ENCODE results near the gene PTTG1IP.

PTTG1IP gene

DNA sequence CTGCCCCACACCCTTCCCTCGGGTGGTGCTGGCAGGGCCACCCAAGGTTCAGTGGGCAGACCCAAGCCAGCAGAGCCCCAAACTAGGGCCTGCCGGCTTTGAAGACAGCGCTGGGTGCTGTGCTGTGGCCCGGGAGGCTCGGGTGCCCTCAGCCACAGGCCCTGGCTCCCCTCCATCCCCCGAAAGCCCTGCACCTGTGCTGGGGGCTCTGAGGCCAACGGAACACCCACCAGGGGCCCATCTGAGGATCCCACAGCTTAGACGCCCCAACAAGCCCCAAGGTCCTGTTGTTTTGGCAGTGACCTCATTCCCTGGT lies 38.6 kb upstream of the PTTG1IP start:
- Mint-ChIP-seq H3K4me3 (peak overlapping the region; percentile 82 to 90), H3K4me1 (peaks cover 98% of the 10 kb centered on the region), H3K9me3 (no peaks in the 10 kb centered on the region), H3K27me3 (no peaks in the 10 kb centered on the region), H3K27ac (peak overlapping the region; percentile 98)
- DNase-seq (no peak), ATAC-seq (no peak)

DNA sequence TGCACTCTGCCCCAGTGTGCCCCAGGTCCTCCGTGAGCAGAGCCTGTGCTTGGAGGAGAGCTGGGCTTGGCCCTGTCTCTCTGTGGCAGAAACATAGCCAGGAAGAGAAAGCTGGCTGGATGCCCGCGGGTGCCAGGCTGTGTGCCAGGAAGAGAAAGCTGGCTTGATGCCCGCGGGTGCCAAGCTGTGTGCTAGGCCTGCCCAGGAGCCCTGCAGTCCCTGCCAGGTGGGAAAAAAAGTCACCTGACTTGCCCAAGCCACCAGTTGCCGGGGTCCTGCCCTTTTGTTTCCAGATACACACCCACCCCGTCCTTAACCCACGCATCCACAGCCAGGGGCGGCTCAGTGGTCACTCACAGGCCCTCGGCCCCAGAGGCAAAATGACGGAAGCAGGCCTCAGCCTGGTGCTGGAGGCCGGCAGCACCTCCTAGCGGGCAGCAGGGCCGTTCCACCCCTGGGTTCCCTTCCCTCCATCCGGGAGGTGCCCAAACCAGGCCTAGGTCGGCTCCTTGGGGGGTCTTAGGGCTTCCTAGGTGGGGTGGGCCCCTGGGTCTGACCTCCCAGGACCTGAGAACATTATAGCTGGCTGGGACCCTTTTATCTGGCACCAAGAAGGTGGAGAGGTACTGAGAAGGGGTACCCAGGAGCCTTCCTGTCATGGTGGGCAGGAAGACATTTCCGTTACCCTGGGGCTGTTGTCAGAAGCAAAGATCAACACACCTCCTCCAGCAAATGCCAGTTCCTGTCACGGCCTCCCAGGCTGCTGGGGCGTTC lies 38.1 kb upstream of the PTTG1IP start:
- Mint-ChIP-seq H3K27ac (peak overlapping the region; percentile 98), H3K4me3 (peak overlapping the region; percentile 82 to 90), H3K27me3 (no peaks in the 10 kb centered on the region), H3K4me1 (peaks cover 94% of the 10 kb centered on the region), H3K9me3 (no peaks in the 10 kb centered on the region)
- DNase-seq (peak; percentile 72 to 79), ATAC-seq (peak; percentile 73)

DNA sequence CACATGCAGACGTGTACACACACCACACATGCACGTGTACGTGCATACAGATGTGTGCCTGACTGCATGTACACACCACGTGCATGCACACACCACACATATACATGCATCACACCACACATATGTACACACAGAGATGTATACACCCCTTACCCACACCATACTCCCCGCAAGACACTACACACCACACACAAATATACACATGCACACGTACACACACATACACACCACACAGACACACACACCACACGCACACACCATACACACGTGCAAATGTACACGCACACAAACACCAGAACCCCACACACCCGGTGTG lies 37.5 kb upstream of the PTTG1IP start:
- DNase-seq (no peak), ATAC-seq (no peak)
- Mint-ChIP-seq H3K27me3 (no peaks in the 10 kb centered on the region), H3K9me3 (no peaks in the 10 kb centered on the region), H3K4me1 (peaks cover 94% of the 10 kb centered on the region), H3K27ac (peak overlapping the region; percentile 98), H3K4me3 (peak overlapping the region; percentile 82 to 90)

DNA sequence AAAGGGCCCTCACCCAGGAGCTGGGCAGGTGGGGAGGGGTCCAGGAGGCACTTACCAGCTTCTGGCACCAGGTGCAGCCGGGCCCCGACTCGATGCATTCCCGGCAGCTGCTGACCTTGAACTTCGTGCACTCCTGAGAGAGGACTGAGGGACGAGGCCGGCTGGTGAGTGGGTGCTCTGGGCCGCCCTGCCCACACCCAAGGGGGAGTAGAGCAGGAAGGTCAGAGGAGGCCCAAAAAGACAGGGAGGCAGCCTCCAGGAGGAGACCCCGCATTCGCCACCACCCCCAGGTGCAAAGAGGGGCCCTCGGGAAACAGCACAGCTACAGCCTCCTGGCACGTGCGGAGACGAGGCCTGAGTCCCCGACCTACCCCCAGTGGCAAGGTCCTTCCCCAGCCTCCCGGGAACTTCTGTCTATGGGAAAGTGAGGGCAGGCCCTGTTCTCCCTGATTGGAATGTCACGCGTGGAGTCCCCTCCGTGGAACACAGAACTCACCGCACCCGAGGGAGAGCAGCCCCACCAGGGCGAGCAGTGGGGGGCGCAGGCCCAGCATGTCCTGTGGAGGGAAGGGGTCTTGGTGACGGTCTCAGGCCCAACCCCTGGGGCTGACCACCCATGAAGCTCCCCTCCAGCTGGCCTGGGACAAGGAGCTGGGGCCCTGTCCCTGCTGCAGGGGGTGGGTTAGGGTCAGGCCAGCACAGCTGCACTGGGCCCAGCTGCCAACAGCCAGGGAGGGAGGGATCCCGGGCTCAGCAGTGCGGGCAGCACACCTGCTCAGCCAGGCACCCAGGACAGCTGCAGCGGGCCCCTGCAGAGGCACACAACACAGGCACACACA lies 37.0 kb upstream of the PTTG1IP start:
- Mint-ChIP-seq H3K4me3 (peak overlapping the region; percentile 82 to 90), H3K27me3 (no peaks in the 10 kb centered on the region), H3K4me1 (peaks cover 93% of the 10 kb centered on the region), H3K27ac (peak overlapping the region in 1 of 2 donors; percentile 86), H3K9me3 (no peaks in the 10 kb centered on the region)
- no peak for ATAC-seq
- DNase-seq: no peak

DNA sequence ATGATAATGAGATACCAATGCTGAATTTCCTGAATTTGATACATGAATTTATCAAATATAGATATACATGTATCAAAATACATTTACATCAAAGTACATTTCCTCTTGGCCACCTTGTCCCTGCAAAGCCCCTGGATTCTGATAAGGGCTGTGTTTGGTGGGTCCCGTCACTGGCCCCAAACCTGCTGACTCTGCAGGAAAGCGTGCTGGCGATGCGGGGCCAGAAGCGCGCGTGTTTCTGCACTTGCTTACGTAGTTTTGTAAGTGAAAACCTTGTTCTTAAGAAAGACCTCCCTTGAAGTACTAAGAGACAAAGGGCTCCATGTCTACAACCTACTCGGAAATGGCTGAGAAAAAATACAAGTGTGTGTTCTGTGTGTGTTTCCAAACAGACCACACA lies 36.2 kb upstream of the PTTG1IP start:
- ATAC-seq (no peak), DNase-seq (no peak)
- Mint-ChIP-seq H3K27me3 (no peaks in the 10 kb centered on the region), H3K9me3 (no peaks in the 10 kb centered on the region), H3K27ac (peak overlapping the region; percentile 19 to 90), H3K4me1 (peaks cover 86% of the 10 kb centered on the region), H3K4me3 (peak overlapping the region; percentile 39 to 90)

DNA sequence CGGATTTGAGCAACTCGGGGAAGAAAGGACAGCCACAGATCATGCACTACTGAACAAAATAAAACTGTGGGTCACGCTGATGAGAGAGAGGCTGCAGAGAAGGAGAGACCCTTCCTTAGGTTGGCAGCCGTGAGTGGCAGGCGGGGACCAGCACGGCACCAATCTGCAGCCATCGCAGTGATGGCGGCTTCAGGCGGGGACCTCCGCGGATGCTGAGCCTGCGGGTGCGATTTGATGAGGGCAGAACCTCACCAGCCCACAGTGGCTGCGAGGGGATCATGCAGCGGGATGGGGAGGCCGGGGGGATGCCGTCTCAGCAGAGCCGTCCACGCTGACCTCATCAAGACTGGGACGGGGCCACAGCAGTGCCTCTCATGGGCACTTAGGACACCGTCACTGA lies 35.4 kb upstream of the PTTG1IP start:
- peak overlapping the region; percentile 1 to 57 for H3K4me3 Mint-ChIP-seq
- H3K9me3 Mint-ChIP-seq: no peaks in the 10 kb centered on the region
- no peak for DNase-seq
- peaks cover 83% of the 10 kb centered on the region for H3K4me1 Mint-ChIP-seq
- no peak for ATAC-seq
- H3K27ac Mint-ChIP-seq: no peak overlapping the region
- no peaks in the 10 kb centered on the region for H3K27me3 Mint-ChIP-seq

DNA sequence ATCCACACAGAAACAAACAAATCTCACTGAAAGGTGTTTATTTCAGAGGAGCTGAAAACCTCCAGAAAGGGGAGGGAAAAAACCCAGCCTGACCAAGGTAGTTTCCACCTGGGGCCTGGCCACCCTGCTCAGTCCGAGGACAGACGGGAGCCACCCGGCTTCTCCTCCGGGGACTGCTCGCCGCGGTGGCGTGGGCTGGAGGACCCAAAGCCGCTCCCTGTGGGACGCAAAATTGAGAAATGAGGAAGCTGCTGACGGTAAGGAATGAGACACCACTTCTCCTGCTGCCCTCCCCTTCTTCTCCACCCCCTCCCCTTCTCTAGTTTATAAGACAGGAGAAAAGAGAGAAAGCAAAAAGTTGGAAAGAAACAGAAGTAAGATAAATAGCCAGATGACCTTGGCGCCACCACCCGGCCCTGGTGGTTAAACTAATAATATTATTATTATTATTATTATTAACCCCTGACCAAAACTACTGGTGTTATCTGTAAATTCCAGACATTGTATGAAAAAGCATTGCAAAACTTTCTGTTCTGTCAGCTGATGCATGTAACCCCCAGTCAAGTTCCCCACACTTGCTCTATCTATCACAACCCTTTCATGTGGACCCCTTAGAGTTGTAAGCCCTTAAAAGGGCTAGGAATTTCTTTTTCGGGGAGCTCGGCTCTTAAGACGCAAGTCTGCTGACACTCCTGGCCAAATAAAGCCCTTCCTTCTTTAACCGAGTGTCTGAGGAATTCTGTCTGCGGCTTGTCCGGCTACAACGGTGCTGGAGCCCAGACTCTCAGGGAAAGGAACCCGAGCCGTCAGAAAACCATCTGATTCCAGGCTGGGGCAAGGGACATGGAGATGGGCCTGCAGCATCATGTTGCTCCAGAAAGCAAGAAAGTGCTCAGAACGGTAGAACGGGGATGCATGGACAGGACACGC lies 34.7 kb upstream of the PTTG1IP start:
- DNase-seq (no peak), ATAC-seq (no peak)
- Mint-ChIP-seq H3K4me3 (peak overlapping the region; percentile 32), H3K27me3 (no peaks in the 10 kb centered on the region), H3K27ac (peak overlapping the region; percentile 11 to 86), H3K4me1 (peaks cover 76% of the 10 kb centered on the region), H3K9me3 (no peaks in the 10 kb centered on the region)

DNA sequence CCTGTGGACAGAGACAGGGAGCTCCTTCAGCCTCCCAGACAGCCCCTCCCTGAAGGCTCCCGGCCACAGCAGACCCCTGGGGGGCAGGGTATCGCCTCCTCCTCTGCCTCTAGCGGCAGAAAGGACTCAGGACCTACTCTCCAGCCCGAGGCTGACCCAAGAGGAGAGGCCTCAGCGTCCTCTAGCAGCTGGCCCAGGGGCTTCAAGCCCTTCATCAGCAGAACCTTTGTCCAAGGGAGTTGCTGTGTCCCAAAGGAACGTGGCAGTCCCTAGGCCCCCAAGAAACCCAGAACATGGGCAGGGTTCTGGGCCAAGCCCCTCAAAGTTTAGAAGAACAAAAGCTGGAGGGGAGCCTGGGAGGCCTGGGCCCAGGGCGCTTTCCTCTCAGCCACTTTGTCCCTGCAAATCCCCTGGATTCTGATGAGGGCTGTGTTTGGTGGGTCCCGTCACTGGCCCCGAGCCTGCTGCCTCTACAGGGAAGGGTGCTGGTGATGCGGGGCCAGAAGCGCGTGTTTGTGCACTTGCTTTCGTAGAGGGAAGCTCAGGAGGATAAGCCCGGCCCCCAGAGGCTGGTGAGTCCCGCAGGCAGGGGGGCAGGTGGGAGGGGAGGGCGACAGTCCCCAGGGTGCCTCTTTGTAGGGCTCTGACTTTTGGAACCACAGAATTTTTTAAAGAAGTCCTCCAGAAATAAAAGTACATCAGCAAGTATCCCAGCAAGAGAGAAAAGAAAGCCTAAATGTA lies 33.9 kb upstream of the PTTG1IP start:
- no peak for ATAC-seq
- no peaks in the 10 kb centered on the region for H3K27me3 Mint-ChIP-seq
- peak overlapping the region; percentile 32 for H3K4me3 Mint-ChIP-seq
- no peak for DNase-seq
- peak overlapping the region in 1 of 2 donors; percentile 86 for H3K27ac Mint-ChIP-seq
- peaks cover 74% of the 10 kb centered on the region for H3K4me1 Mint-ChIP-seq
- H3K9me3 Mint-ChIP-seq: no peaks in the 10 kb centered on the region

DNA sequence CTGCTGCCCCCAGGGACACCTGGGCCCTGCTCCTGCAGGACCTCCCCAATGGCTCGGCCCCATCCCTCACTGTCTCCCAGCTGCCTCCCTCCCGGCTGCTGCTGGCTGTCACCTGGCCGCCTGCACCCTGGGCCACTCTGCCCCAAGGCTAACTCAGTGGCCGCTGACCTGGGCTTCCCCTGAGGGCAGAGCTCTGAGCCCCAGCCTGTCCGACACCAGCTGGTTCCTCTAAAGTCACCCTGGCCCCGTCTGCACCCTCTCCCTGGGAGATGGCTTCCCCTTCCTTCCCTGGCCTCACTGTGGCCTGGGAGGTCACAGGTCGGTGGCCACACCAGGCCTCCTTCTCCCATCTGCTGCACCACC lies 32.2 kb upstream of the PTTG1IP start:
- no peak for ATAC-seq
- peak overlapping the region in 1 of 2 donors; percentile 33 for H3K27ac Mint-ChIP-seq
- no peaks in the 10 kb centered on the region for H3K9me3 Mint-ChIP-seq

DNA sequence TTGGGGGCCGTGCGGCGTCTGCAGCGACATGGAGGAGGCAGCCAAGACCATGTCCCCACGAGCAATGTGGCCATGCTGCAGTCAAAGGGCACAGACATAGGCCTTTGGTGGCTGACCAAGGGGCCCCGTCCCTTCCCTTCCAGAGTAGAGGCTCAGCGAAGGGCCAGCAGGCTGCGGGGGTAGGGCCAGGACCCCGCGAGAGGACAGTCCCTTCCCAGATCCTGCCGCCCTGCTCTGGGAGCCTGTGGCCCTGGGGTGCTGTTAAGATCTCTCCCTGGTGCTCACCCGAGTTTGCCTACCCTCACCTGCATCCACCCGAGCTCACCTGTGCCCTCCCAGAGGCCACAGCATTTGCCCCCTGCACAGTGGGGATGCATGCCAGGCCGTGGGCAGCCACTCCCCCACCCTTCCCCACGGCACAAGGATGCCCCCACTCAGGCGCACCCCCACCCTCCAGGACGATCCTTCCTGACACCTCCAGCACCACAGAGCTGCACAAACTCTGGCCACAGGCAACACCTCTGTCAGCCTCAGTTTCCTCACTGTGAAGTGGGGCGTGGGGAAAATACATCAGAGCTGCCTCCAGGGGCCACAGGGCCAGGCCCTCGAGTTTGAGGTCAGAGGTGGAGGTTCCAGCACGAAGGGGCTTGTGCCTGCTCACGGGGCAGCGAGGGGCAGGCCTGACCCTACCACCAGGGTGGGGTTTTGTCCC lies 31.7 kb upstream of the PTTG1IP start:
- no peaks in the 10 kb centered on the region for H3K27me3 Mint-ChIP-seq
- H3K27ac Mint-ChIP-seq: no peak overlapping the region
- no peak overlapping the region for H3K4me3 Mint-ChIP-seq

More for the DNA sequence above, 32.2 kb upstream of the PTTG1IP start:
- DNase-seq: no peak
- no peak overlapping the region for H3K4me3 Mint-ChIP-seq
- peaks cover 57% of the 10 kb centered on the region for H3K4me1 Mint-ChIP-seq
- H3K27me3 Mint-ChIP-seq: no peaks in the 10 kb centered on the region

DNA sequence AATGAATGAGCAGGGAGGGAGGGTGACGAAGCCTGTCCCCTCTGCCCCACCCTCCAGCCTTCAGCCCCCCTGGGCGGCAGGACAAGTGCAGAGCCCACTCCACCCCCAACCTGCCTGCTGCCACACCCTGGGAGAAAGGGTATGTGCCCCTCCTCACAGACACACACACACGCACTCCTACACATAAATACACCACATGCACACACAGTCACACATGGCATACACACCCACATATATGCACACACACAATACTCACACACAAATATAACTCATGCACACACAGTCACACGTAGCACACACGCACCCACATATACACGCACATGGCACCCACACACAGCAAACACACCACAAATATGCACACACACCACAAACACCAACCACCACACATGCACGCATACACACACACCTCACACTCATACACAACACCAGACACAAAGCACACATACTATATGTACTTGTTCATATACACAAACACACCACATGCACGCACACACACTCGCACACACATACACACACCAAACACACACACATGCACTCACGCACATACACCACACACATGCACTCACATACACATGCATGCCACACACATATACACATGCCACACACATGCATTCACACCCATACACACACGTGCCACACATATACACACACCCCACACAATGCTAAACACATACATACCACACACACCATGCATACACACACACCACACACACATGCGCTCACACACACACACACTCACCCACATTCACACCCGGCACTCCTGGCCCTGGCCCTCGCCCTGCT lies 30.8 kb upstream of the PTTG1IP start:
- Mint-ChIP-seq H3K4me1 (peaks cover 43% of the 10 kb centered on the region), H3K27ac (no peak overlapping the region), H3K27me3 (no peaks in the 10 kb centered on the region), H3K9me3 (no peaks in the 10 kb centered on the region), H3K4me3 (no peak overlapping the region)
- ATAC-seq (no peak), DNase-seq (no peak)

More for the DNA sequence above, 31.7 kb upstream of the PTTG1IP start:
- H3K4me1 Mint-ChIP-seq: peaks cover 52% of the 10 kb centered on the region
- no peak for ATAC-seq
- DNase-seq: no peak
- no peaks in the 10 kb centered on the region for H3K9me3 Mint-ChIP-seq

DNA sequence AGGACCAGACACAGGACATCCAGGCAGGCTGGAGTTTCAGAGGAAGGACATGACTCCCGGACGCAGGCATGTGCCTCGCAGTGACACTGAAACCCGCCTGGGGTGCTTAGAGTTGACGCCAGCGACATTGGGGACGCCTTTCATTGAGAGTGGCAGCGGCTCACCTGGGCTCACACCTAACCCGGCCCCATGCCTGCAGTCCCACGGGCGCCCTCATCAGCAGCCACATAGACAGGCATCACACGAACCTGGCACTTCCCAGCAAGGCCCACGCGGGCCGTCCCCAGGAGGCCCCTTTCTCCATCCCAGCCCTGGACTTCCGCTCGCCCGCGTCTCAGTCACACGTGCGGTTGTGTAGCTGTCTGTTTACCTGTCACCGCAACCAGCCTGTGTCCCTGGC lies 30.2 kb upstream of the PTTG1IP start:
- no peak for DNase-seq
- Mint-ChIP-seq H3K9me3 (no peaks in the 10 kb centered on the region), H3K4me3 (no peak overlapping the region), H3K27ac (no peak overlapping the region), H3K4me1 (peaks cover 37% of the 10 kb centered on the region), H3K27me3 (no peaks in the 10 kb centered on the region)
- ATAC-seq: no peak

DNA sequence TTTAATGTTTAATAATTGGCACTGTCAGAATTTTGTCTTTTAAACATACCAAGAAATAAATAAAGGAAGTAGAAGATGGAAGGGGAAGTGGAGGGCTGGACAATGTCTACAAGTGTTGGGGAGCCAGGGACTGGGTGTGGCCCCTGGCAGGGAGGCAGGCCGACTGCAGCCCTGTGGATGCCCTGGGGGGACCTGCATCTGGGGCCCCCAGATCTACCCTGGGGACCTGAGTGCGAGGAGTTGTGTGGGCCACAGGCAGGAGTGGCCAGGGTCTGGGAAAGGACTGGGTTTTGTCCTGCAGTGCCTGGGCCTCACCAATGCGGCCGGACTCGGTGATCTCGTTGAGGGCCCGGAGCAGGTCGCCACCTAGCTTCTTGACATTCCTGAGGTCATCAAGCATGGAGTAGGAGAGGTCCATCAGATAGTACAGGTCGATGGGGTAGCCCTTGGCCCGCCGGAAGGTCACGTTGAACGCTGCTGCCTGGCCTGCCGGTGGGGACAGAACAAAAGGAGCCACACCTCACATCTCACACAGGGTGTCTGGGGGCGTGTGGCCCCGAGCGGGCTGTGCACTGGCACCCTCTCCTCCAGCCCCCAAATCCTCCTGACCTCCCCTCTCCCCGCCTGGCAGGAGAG lies 29.7 kb upstream of the PTTG1IP start:
- Mint-ChIP-seq H3K9me3 (no peaks in the 10 kb centered on the region), H3K4me1 (peaks cover 36% of the 10 kb centered on the region), H3K27me3 (no peaks in the 10 kb centered on the region), H3K27ac (peak overlapping the region in 1 of 2 donors; percentile 64), H3K4me3 (no peak overlapping the region)
- no peak for ATAC-seq
- DNase-seq: no peak
